Left lung (tissue), 10 donors: ENCODE results near the gene GRIN2D. TPM values are rescaled to one million over a fixed set of nuclear protein-coding genes. Genes with fewer than 3 reads are reported as not detected.

ENCODE experiments used
- ATAC-seq: fragments of 200-7000 bp; cut with Tn5 transposase; one replicate; pipeline ENCODE4 v1.9.1; 2020; ENCODE audit warnings: moderate library complexity
- DNase-seq, 4 donors: peaks; one replicate each; pipeline ENCODE4 v3.0.0-alpha.2; 2013 to 2020
- H3K27ac ChIP-seq, 2 donors: fragments of 200-600 bp; sonication (generic) in 1 of 2; one replicate each; pipeline versions ENCODE4 v1.5.0 to v1.8.0; 2020 to 2021
- H3K27me3 ChIP-seq, 2 donors: fragments of 200-600 bp; sonication (generic) in 1 of 2; one replicate each; pipeline versions ENCODE4 v1.5.0 to v1.8.0; 2020 to 2021
- H3K36me3 ChIP-seq, 2 donors: fragments of 200-600 bp; sonication (generic) in 1 of 2; one replicate each; pipeline versions ENCODE4 v1.5.0 to v1.8.0; 2020 to 2021
- H3K4me1 ChIP-seq, 2 donors: fragments of 200-600 bp; one replicate each; pipeline ENCODE4 v1.8.0; 2021
- H3K4me3 ChIP-seq, 2 donors: fragments of 200-600 bp; sonication (generic) in 1 of 2; one replicate each; pipeline versions ENCODE4 v1.5.0 to v1.8.0; 2020 to 2021; ENCODE audit warnings: mild to moderate bottlenecking in 1 of 2
- H3K9me3 ChIP-seq, 2 donors: fragments of 200-600 bp; sonication (generic) in 1 of 2; one replicate each; pipeline versions ENCODE4 v1.5.0 to v1.8.0; 2020 to 2021
- CTCF ChIP-seq, 2 donors: fragments of 200-600 bp; sonication (generic) in 1 of 2; IDR thresholded peaks; one replicate each; pipeline versions ENCODE4 v1.5.0 to v1.8.0; 2021; ENCODE audit warnings: antibody characterized with exemption in 2 of 2
- intact Hi-C, 2 donors: fragments of 100-400 bp; cut with DNase I; formaldehyde crosslinking; loops; one replicate each; pipeline versions ENCODE4 v1.11.2 to v1.14.2; 2022
- polyA plus RNA-seq, 6 donors: library from polyadenylated mRNA; unstranded; fragments of 120-200 nt; gene quantifications; one replicate each; pipeline ENCODE4 v1.2.1, GENCODE V29; 2013; ENCODE audit not compliant: insufficient read length in 6 of 6
- total RNA-seq, 2 donors: library from RNA; stranded (reverse); fragmentation: NEBNext Ultra II Directional; extraction: Animal tissue kit (Norgen Biotek cat#: 25700); gene quantifications; one replicate each; pipeline ENCODE4 v1.2.1, GENCODE V29; 2021
- donor health status: DM: no; HTN: yes; CAD: no.
- donor health status: DM: no; HTN: no; CAD: no.

GRIN2D gene
- total and polyA plus RNA-seq, 8 donors, result 0.25 to 1.3 (median 0.34) TPM

GRCh38 chr19:48381178-48381950, 12.1 kb upstream of the GRIN2D start:
- Histone ChIP-seq H3K9me3 (no peaks in the 10 kb centered on the region), H3K27ac (no peak overlapping the region), H3K4me1 (peaks cover 0 to 6% of the 10 kb centered on the region in 2 donors), H3K27me3 (no peaks in the 10 kb centered on the region), H3K4me3 (no peak overlapping the region), H3K36me3 (peaks cover 0 to 53% of the 10 kb centered on the region in 2 donors)
- intact Hi-C loops, result no loop called here
- no peak for TF ChIP-seq CTCF (IDR thresholded peaks at IDR 0.05)
- no peak for ATAC-seq
- no peak for DNase-seq

- Histone ChIP-seq H3K4me1 (peaks cover 0 to 6% of the 10 kb centered on the region in 2 donors), H3K36me3 (peaks cover 0 to 62% of the 10 kb centered on the region in 2 donors), H3K27me3 (no peaks in the 10 kb centered on the region), H3K9me3 (no peaks in the 10 kb centered on the region), H3K27ac (no peak overlapping the region), H3K4me3 (no peak overlapping the region)
- no peak for DNase-seq
- ATAC-seq, result no peak
- intact Hi-C loops, result no loop called here
- no peak for TF ChIP-seq CTCF (IDR thresholded peaks at IDR 0.05)
Observed at GRCh38 chr19:48382286-48382685, 11.2 kb upstream of the GRIN2D start.

- no peak overlapping the region for H3K4me3 ChIP-seq
- no peaks in the 10 kb centered on the region for H3K27me3 ChIP-seq
- peaks cover 0 to 85% of the 10 kb centered on the region in 2 donors for H3K36me3 ChIP-seq
- no peak overlapping the region for H3K27ac ChIP-seq
- H3K4me1 ChIP-seq, result peaks cover 0 to 9% of the 10 kb centered on the region in 2 donors
- DNase-seq (peak in 1 of 4 donors; percentile 1), ATAC-seq (no peak)
- intact Hi-C loops, result no loop called here
- no peaks in the 10 kb centered on the region for H3K9me3 ChIP-seq
- no peak for TF ChIP-seq CTCF (IDR thresholded peaks at IDR 0.05)
Observed at GRCh38 chr19:48385461-48386087, 7.9 kb upstream of the GRIN2D start.

- ATAC-seq (no peak), DNase-seq (no peak)
- Histone ChIP-seq H3K4me1 (peaks cover 0 to 9% of the 10 kb centered on the region in 2 donors), H3K4me3 (no peak overlapping the region), H3K36me3 (peaks cover 0 to 76% of the 10 kb centered on the region in 2 donors), H3K27me3 (no peaks in the 10 kb centered on the region), H3K27ac (no peak overlapping the region), H3K9me3 (no peaks in the 10 kb centered on the region)
- intact Hi-C loops, result no loop called here
- TF ChIP-seq CTCF (IDR thresholded peaks at IDR 0.05), result no peak
Observed at GRCh38 chr19:48386981-48387380, 6.5 kb upstream of the GRIN2D start.
